GM13977 (cell line): ENCODE measurements around the gene PABPN1L.

Experiments used
- DNase-seq: peaks from one replicate; pipeline ENCODE4 v3.0.0; 2012; ENCODE audit warnings: low spot score
- in situ Hi-C: fragments of 300-500 bp; cut with MboI; formaldehyde crosslinking; loops from one replicate; pipeline ENCODE4 v1.12.0; 2022; ENCODE audit warnings: low sequenced_read_pairs, low pct_unique_long_range_greater_than_20kb, mixed read lengths, inconsistent platforms; ENCODE audit not compliant: unreplicated experiment
- TF ChIP-seq, protein P1 (sequence below): IDR thresholded peaks from 2 replicates; pipeline ENCODE4 v1.5.1; 2012; ENCODE audit warnings: mild to moderate bottlenecking, control low read depth; ENCODE audit not compliant: insufficient read depth; ENCODE audit errors: extremely low read depth, missing control alignments

Gene PABPN1L

GRCh38 chr16:88911946-88912310 is 45.5 kb upstream of the PABPN1L start:
- TF ChIP-seq, protein P1, sequence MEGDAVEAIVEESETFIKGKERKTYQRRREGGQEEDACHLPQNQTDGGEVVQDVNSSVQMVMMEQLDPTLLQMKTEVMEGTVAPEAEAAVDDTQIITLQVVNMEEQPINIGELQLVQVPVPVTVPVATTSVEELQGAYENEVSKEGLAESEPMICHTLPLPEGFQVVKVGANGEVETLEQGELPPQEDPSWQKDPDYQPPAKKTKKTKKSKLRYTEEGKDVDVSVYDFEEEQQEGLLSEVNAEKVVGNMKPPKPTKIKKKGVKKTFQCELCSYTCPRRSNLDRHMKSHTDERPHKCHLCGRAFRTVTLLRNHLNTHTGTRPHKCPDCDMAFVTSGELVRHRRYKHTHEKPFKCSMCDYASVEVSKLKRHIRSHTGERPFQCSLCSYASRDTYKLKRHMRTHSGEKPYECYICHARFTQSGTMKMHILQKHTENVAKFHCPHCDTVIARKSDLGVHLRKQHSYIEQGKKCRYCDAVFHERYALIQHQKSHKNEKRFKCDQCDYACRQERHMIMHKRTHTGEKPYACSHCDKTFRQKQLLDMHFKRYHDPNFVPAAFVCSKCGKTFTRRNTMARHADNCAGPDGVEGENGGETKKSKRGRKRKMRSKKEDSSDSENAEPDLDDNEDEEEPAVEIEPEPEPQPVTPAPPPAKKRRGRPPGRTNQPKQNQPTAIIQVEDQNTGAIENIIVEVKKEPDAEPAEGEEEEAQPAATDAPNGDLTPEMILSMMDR: no peak
- DNase-seq: no peak
- in situ Hi-C loops: no loop called here

DNA sequence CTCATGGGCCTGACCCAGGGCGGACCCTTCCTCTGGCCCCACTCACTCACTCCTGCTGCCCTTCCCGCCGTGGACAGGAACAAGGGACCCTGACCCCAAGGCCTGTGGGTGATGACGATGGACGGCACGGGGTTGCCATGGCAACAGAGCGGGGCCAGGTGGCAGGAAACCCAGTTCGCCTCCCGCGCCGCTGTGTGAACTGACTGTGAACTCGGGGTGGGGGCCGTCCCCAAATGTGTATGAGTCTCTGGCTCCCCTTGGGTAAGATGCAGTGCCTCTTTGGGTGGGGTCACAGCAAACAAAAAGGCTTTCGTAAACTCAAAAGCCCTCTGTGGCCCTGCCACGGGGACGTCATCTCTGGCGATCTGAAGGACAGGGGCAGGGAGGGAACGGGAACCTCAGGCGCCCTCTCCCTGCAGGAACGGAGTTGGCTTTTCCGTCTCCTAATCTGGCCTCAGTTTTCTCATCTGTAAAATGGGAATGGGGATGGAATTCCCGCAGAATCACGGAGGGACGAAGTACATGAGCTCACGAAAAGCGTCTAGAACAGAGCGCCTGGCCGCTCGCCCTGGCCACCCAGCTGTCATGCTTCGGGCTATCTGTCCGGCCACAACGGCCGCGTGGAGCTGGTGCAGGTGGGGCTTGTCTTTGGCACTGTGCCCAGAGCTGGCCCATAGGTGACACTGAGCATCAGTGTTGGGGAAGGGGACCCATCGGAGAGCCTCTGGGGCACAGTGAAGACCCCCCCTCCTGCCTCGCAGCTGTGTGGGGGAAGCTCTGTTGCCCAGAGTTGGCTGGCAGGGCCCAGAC is 44.9 kb upstream of the PABPN1L start:
- in situ Hi-C loops: no loop called here
- TF ChIP-seq, protein P1: no peak
- DNase-seq: no peak

- no peak for DNase-seq
- TF ChIP-seq, protein P1: no peak
- in situ Hi-C loops: no loop called here
These were observed 44.0 kb upstream of the PABPN1L start for GRCh38 chr16:88910284-88911135.

- DNase-seq: no peak
- in situ Hi-C loops: no loop called here
- TF ChIP-seq, protein P1: no peak
These were observed 43.2 kb upstream of the PABPN1L start for GRCh38 chr16:88909431-88910210.

DNA sequence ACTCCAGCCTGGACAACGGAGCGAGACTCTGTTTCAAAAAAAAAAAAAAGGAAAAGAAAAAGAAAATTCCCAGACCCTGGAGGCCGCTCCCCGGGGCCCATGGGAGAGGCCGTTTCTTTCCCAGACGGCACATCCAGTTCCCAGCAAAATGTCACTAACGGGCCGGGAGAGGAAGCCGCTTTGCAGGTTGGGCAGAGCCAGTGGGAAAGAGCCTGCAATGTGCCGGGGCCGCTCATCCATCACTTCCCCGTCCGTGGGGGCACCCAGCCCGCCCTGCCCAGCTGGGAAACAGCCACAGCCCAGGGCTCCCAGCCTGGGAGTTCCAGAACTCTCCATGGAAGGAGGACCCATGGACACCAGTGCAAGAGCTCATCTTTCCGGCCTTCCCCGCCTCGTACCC is 41.8 kb upstream of the PABPN1L start:
- TF ChIP-seq, protein P1: no peak
- in situ Hi-C loops: no loop called here
- DNase-seq: no peak

DNA sequence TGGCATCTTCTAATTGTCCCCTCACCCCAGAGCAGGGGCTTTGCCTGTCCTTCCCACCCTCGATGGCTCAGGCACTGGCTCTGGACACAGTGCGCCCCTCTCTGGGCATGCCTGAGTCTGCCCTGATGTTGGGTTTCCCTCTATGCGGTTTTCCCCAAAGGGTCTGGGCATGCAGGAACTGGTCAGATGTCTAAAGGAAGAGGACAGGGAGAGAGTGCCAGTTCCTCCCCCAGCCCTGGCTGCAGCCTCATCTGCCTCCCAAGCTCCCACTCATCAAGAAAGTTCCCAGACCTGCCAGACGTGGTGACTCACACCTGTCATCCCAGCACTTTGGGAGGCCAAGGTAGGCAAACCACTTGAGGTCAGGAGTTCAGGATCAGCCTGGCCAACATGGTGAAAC is 41.3 kb upstream of the PABPN1L start:
- TF ChIP-seq, protein P1: no peak
- in situ Hi-C loops: no loop called here
- no peak for DNase-seq
